Suppressor macrophage (primary cell): ENCODE data around the gene ATG5.

ENCODE experiments used
- DNase-seq, 4 experiments: peaks; one replicate each; pipeline ENCODE4 v3.0.0-alpha.2; 2020 to 2022
- total RNA-seq, 17 experiments: gene quantifications; one replicate each; lab custom pipeline; 2026; ENCODE audit warnings: mixed read lengths in 6 of 17, inconsistent platforms in 3 of 17; lab: John Stamatoyannopoulos, UW

The ATG5 gene
- total RNA-seq = 21.4 to 67.3 (median 42.3) reads per million in 17 experiments

- peak; percentile 99 to 100 (median 100) for DNase-seq
Observed at GRCh38 chr6:106325336-106326178, at the start of gene ATG5. Gene ATG5, minus strand, starts transcription at chr6:106325760. Its CDS starts 9,552 bp downstream, at chr6:106316208.

- no peak for DNase-seq
Observed at GRCh38 chr6:106373502-106374239, 48.1 kb upstream of the ATG5 start.

- no peak for DNase-seq
Observed at GRCh38 chr6:106372838-106373501, 47.4 kb upstream of the ATG5 start.

- no peak for DNase-seq
Observed at GRCh38 chr6:106370639-106371038, 45.1 kb upstream of the ATG5 start.

- DNase-seq = no peak
Observed at GRCh38 chr6:106369739-106370138, 44.2 kb upstream of the ATG5 start.

- no peak for DNase-seq
Observed at GRCh38 chr6:106363401-106364138, 38.0 kb upstream of the ATG5 start.

GRCh38 chr6:106360989-106361430 is 35.5 kb upstream of the ATG5 start:
- peak; percentile 51 to 72 (median 66) for DNase-seq

GRCh38 chr6:106360410-106360988 is 34.9 kb upstream of the ATG5 start, which contains the start of gene CRYBG1:
Gene CRYBG1, plus strand, starts transcription at chr6:106360717. Its CDS starts 192 bp downstream, at chr6:106360909.
- peak; percentile 45 to 68 (median 52) for DNase-seq

- DNase-seq = no peak
Observed at GRCh38 chr6:106359959-106360409, 34.4 kb upstream of the ATG5 start.

GRCh38 chr6:106356378-106356777 is 30.8 kb upstream of the ATG5 start:
- no peak for DNase-seq

GRCh38 chr6:106347219-106347618 is 21.7 kb upstream of the ATG5 start:
- DNase-seq = no peak

GRCh38 chr6:106339334-106340029 is 13.9 kb upstream of the ATG5 start:
- DNase-seq = peak; percentile 67 to 81 (median 74)

GRCh38 chr6:106334646-106335448 is 9.3 kb upstream of the ATG5 start:
- peak; percentile 52 to 77 (median 58) for DNase-seq

GRCh38 chr6:106324726-106325335 is 729 bp downstream of the ATG5 start:
- peak in 3 of 4 experiments; percentile 4 to 25 (median 25) for DNase-seq

- no peak for DNase-seq
Observed at GRCh38 chr6:106321940-106322339, 3.6 kb downstream of the ATG5 start.

GRCh38 chr6:106318851-106319250 is 6.7 kb downstream of the ATG5 start:
- DNase-seq = peak in 3 of 4 experiments; percentile 8 to 30 (median 19)

- DNase-seq = no peak
Observed at GRCh38 chr6:106318061-106318460, 7.5 kb downstream of the ATG5 start.

GRCh38 chr6:106316375-106316766 is 9.2 kb downstream of the ATG5 start:
- DNase-seq = no peak

- DNase-seq = peak in 3 of 4 experiments; percentile 5 to 48 (median 30)
Observed at GRCh38 chr6:106315765-106316374, 9.7 kb downstream of the ATG5 start.
